ENCODE measurements around the gene GPD2.

GRCh38 chr2:156457523-156458517 is 21.6 kb downstream of the GPD2 start:
- TF ChIP-seq, protein P1, sequence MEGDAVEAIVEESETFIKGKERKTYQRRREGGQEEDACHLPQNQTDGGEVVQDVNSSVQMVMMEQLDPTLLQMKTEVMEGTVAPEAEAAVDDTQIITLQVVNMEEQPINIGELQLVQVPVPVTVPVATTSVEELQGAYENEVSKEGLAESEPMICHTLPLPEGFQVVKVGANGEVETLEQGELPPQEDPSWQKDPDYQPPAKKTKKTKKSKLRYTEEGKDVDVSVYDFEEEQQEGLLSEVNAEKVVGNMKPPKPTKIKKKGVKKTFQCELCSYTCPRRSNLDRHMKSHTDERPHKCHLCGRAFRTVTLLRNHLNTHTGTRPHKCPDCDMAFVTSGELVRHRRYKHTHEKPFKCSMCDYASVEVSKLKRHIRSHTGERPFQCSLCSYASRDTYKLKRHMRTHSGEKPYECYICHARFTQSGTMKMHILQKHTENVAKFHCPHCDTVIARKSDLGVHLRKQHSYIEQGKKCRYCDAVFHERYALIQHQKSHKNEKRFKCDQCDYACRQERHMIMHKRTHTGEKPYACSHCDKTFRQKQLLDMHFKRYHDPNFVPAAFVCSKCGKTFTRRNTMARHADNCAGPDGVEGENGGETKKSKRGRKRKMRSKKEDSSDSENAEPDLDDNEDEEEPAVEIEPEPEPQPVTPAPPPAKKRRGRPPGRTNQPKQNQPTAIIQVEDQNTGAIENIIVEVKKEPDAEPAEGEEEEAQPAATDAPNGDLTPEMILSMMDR (IDR thresholded peaks at IDR 0.05): no peak
- TF ChIP-seq EZH2 (IDR thresholded peaks at IDR 0.05; ENCODE audit: borderline replicate concordance, insufficient read depth, low read depth, low read length, poor library complexity, severe bottlenecking): no peak
